GM21717 (cell line): Measurements from ENCODE around the gene HSD3B1.

Experiments
- ATAC-seq: cut with Tn5 transposase; IDR thresholded peaks from one replicate; pipeline ENCODE4 v1.9.1; 2021; ENCODE audit warnings: mild to moderate bottlenecking, moderate library complexity; ENCODE audit not compliant: unreplicated experiment

Gene HSD3B1

DNA sequence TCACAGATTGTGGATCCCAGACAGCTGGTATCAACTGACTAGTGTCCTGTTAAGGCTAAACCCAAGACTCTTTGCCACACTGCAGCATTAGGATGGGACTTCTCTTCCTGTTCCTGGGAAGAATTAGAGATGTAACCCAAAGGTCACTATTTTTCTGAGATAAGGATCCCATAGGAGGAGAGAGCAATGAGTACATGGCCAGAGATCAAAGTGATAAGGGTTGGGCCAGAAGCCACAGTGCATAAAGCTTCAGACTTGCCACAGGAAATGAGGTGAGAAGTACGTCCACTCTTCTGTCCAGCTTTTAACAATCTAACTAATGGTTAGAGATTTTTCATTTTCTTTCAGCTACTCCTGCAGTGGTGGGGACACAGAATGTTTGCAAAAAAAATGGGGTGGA, at the start of gene HSD3B1:
HSD3B1 (plus strand) TSS at position 270 of the 400 bp plus-strand sequence. CDS start 267 bp downstream, outside the sequence.
- no peak for ATAC-seq

GRCh38 chr1:119462964-119463363, 44.0 kb upstream of the HSD3B1 start:
- no peak for ATAC-seq

DNA sequence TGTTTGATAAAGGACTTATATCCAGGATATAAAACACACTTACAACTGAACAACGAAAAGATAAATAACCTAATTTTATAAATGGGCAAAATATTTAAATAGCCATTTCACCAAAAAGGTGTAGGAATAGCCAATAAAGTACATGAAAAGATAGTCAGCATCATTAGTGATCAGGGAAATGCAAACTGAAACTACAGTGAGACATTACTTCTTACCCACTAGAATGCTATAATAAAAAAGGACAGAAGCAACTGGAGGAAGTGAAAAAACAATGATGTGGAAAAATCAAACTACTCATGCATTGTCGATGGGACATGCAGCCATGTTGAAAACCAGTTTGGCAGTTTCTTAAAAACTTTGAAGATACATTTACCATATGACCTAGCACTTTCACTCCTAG, 43.4 kb upstream of the HSD3B1 start:
- ATAC-seq: no peak

GRCh38 chr1:119466445-119466844, 40.6 kb upstream of the HSD3B1 start:
- ATAC-seq: no peak

- no peak for ATAC-seq
Observed at GRCh38 chr1:119467219-119467618, 39.8 kb upstream of the HSD3B1 start.

GRCh38 chr1:119467857-119468668, 38.9 kb upstream of the HSD3B1 start:
- ATAC-seq: no peak

GRCh38 chr1:119469741-119470140, 37.3 kb upstream of the HSD3B1 start:
- no peak for ATAC-seq

GRCh38 chr1:119470377-119470776, 36.6 kb upstream of the HSD3B1 start:
- no peak for ATAC-seq

DNA sequence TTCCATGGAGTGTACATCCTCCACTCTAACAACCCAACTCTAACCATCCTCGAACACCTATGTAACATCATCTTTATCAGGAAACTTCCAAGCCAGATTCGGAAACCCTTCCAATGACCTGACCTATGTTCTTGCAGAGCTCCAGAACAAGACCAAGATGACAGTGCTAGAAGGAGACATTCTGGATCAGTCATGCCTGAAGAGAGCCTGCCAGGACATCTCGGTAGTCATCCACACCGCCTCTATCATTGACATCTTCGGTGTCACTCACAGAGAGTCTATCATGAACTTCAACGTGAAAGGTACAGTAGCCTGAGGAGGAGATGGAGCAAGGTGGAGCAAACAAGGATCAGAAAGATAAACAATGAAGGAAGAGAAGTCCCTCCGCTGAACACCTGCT, 36.1 kb upstream of the HSD3B1 start:
- no peak for ATAC-seq

- no peak for ATAC-seq
Observed at GRCh38 chr1:119471566-119471965, 35.4 kb upstream of the HSD3B1 start.

- ATAC-seq: no peak
Observed at GRCh38 chr1:119472080-119472818, 34.8 kb upstream of the HSD3B1 start.

GRCh38 chr1:119472819-119473175, 34.2 kb upstream of the HSD3B1 start:
- no peak for ATAC-seq

DNA sequence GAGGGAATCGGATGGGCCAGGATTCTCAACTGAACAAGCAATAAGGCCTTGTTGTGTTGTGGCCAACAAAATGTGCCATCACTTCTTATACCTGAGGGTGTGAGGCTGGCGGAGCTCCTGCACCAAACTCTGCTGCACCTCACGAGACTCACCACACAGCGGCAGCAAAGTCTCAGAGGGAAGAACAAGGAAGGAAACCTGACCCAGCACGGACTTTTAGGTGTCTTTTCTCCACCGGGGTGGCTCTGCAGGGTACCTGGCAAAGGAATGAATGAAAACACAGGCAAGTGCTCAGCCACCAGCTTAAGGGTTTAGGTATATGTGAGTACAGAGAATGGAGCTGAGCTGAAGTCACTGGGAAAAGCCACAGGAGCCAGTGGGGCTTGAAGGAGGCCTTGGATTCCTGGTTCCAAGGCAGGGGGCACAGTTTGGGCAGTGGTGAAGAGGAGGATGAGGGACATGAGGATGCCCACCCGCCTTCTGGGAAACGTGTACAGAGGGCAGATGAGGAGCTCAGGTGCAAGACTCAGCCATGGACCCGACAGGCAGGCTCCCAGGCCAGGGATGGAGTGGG, 31.1 kb upstream of the HSD3B1 start:
- ATAC-seq: peak; percentile 76

GRCh38 chr1:119477710-119478109, 29.3 kb upstream of the HSD3B1 start:
- ATAC-seq: no peak

DNA sequence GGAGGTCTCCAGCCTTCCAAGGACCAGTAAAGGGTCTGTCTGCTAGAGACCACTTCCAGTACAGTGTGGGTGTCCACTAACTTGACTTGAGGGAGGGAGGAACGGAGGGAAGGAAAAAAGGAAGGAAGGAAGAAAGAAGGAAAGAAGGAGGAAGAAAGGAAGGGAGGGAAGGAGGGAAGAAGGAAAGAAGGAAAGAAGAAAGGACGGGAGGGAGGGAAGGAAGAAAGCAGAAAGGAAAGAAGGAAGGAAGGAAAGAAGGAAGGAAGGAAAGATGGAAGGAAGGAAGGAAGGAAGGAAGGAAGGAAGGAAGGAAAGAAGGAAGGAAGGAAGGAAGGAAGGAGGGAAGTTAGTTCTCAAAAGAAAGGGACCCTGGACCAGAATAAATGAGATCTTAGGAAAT, 26.8 kb upstream of the HSD3B1 start:
- ATAC-seq: no peak

DNA sequence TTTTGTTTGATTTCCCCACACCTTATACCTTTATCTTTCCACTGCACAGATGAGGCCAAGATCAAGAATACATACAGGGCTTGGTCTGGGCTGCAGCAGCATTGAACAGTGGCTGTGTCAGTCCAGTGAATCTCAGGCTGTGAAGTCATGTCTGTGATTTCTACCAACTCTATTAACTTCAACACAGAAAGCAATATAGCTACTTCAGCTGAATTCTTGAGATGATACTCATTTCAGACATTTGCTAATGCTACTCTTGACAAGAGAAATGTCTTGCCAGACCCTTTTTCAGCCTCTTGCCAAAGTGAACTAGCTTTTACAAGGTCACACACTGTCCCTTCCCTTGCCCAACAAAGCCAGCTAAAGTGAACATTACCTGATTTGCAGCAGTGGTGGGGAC, 25.1 kb upstream of the HSD3B1 start:
- no peak for ATAC-seq

GRCh38 chr1:119482517-119483425, 24.2 kb upstream of the HSD3B1 start:
- ATAC-seq: no peak

DNA sequence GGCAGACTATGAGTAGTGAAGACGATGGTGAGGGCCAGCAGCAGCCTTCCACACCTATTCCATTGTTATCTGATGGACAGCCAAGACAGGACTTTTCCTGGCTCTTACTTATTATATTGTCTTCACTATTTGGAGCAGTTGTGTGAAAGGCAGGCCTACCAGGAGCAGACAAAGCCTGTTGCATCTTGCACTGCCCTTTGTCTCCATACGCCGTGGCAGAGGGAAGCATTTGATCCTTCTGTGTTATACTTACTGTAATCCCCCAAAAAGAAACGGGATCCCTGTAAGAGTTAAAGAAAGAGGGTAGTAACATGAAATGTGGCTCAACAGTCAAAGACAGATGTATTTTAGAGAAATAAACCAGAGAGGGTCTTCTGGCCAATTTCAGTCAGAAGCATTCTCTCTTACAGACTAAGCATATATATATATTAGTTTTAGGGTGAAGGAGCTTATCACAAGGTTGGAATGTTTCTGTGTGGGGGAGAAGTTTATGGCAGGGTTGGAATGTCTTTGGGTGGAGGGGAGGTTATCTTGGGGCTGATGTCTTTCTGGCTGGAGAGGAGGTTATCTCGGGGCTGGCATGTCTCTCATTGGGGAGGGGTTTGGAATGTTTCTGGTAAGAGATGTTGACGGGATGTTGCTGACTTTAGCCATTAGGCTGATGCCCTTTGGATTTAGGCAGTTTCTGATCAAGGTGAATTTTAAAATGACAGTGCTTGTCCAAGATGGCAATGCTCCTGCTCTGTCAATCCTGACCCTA, 23.4 kb upstream of the HSD3B1 start:
- ATAC-seq: no peak

DNA sequence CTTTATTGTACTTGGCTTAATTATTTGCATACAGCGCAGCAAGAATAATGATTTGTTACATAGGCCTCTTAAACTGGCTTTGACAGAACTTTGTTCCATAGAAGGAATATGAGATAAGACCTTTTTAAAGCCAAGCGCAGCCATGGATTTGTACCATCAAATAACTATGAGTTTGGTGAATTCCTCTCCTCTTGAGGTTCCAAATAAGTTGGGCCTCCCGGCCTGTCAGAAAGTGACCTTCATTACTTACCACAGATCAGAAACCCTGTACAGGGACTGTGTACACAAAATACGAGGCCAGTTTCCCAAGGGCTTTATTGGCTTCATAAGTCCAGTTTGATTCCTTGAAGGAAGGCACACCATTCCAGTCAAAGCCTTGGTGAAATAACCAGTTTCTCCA, 21.8 kb upstream of the HSD3B1 start:
- ATAC-seq: no peak

DNA sequence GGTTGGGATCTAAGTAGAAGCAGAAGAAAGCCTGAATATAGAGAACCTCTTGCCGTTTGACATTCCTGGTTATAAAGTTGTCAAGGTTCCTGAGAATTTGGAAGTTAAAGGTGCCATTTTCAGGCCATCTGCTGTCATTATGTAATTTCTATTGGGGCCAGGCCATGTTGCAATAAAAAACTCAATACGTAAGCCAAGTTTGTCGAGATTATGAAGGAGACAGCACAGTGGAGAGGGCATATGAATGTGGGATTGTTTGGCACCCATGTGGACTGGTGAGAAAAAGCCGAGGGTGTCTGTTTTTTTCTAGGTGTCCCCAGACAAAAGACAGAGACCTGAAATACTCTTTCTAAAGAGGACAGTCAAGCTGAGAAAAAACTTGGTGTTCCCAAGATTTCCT, 18.8 kb upstream of the HSD3B1 start:
- ATAC-seq: no peak
